ENCODE results near the gene TMEM31. TPM values are rescaled to one million over a fixed set of nuclear protein-coding genes. Genes with fewer than 3 reads are reported as not detected.
A peak's percentile ranks its signal among the peaks of the same experiment; 100 is the strongest.

TMEM31 gene
- total RNA-seq, 1 donor from 2014 or later: not detected

DNA sequence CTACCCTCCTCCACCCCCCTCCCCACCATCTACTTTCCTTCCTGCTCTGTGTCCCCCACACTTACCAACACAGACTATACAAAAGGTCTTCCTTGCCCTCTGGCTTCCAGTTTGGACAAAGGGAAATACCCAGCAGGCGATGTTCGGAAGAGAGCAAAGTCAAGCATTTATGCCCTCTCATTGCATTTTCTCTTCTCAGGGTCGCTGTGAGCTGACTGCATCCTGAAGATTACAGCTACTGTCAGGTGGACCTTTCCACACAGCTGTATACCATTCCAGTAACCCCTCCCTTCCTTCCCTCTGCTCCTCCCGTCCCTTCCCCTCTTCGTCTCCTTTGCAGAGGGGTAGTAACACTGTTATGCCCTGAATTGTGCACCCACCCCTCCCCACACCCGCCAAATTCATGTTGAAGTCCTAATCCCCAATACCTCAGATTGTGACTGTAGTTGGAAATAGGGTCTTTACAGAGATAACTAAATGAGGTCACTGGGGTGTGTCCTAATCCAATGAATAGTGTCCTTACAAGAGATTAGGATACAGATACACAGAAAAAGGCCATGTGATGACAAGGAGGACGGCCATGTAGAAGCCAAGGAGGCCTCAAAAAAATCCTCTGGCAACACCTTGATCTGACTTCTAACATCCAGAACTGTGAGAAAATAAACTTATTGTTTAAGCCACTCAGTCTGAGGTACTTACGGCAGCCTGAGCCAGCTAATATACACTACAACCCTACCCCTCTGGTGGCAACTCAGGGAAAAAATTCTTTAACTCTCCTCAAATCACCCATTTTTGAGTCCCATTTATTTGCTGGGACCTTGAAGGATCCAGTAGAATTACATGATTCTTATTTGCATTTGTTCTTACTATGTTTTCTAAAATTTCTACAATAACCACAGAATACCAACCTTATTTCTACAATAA lies 35.9 kb upstream of the TMEM31 start:
- Histone ChIP-seq H3K9me3 (no peaks in the 10 kb centered on the region), H3K27me3 (ENCODE audit: low read depth) (no peaks in the 10 kb centered on the region), H3K4me3 (no peak overlapping the region), H3K4me1 (no peaks in the 10 kb centered on the region), H3K27ac (no peak overlapping the region), H3K36me3 (peaks cover 41% of the 10 kb centered on the region)
- TF ChIP-seq, protein P1, sequence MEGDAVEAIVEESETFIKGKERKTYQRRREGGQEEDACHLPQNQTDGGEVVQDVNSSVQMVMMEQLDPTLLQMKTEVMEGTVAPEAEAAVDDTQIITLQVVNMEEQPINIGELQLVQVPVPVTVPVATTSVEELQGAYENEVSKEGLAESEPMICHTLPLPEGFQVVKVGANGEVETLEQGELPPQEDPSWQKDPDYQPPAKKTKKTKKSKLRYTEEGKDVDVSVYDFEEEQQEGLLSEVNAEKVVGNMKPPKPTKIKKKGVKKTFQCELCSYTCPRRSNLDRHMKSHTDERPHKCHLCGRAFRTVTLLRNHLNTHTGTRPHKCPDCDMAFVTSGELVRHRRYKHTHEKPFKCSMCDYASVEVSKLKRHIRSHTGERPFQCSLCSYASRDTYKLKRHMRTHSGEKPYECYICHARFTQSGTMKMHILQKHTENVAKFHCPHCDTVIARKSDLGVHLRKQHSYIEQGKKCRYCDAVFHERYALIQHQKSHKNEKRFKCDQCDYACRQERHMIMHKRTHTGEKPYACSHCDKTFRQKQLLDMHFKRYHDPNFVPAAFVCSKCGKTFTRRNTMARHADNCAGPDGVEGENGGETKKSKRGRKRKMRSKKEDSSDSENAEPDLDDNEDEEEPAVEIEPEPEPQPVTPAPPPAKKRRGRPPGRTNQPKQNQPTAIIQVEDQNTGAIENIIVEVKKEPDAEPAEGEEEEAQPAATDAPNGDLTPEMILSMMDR (IDR thresholded peaks at IDR 0.05): no peak
- intact Hi-C loops (cut with DNase I): no loop called here
- no peak for DNase-seq
- no peak for ATAC-seq

DNA sequence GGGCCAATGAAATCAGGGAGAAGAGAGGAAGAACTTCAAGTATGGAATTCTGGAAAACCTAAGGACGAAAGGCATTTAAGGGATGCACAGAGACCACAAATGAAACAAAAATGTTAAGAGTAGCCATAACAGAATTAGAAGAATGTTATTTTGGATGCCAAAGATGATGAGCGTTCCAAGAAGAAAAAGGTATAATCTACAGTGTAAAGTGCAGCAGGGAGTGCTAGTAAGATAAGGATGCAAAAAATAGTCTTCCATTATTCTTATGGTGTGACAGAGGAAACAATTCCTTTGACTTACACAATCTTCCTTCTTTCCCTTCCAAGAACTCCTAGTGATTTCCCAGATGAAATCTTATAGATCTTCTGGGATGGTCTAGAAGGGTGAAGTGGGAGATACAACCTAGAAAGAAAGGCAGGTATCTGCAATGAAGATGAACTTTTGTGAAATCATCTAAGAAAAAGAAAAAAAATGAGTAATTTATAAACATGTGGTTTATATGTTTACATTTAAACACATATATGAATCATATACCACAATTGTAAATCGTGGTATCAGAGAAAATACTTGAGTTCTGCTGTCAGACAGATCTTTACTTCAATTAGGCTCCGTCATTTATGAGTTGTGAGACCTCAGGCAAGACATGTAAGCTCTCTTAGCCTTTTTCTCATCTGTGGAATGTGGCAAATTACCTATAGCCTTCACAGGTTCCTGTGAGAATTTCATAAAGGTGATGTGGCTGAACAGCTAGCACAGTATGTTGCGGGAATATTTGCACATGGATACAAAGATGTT lies 32.3 kb upstream of the TMEM31 start:
- Histone ChIP-seq H3K27ac (no peak overlapping the region), H3K4me3 (no peak overlapping the region), H3K9me3 (no peaks in the 10 kb centered on the region), H3K4me1 (no peaks in the 10 kb centered on the region), H3K27me3 (ENCODE audit: low read depth) (no peaks in the 10 kb centered on the region), H3K36me3 (peaks cover 66% of the 10 kb centered on the region)
- ATAC-seq (no peak), DNase-seq (no peak)
- intact Hi-C loops (cut with DNase I): no loop called here
- TF ChIP-seq, protein P1 (IDR thresholded peaks at IDR 0.05): no peak

- TF ChIP-seq, protein P1 (IDR thresholded peaks at IDR 0.05): no peak
- Histone ChIP-seq H3K4me3 (no peak overlapping the region), H3K36me3 (peaks cover 72% of the 10 kb centered on the region), H3K27ac (no peak overlapping the region), H3K27me3 (ENCODE audit: low read depth) (no peaks in the 10 kb centered on the region), H3K4me1 (peaks cover 10% of the 10 kb centered on the region), H3K9me3 (no peaks in the 10 kb centered on the region)
- intact Hi-C loops (cut with DNase I): no loop called here
- no peak for DNase-seq
- ATAC-seq: no peak
These were observed 29.3 kb upstream of the TMEM31 start for GRCh38 chrX:103681443-103681842.

- Histone ChIP-seq H3K4me1 (peaks cover 10% of the 10 kb centered on the region), H3K36me3 (peaks cover 34% of the 10 kb centered on the region), H3K4me3 (peak overlapping the region; percentile 57), H3K9me3 (no peaks in the 10 kb centered on the region), H3K27me3 (ENCODE audit: low read depth) (no peaks in the 10 kb centered on the region), H3K27ac (peak overlapping the region; percentile 96)
- DNase-seq: no peak
- intact Hi-C loops (cut with DNase I): no loop called here
- no peak for ATAC-seq
- TF ChIP-seq, protein P1 (IDR thresholded peaks at IDR 0.05): no peak
These were observed 25.3 kb upstream of the TMEM31 start for GRCh38 chrX:103685396-103685795.

DNA sequence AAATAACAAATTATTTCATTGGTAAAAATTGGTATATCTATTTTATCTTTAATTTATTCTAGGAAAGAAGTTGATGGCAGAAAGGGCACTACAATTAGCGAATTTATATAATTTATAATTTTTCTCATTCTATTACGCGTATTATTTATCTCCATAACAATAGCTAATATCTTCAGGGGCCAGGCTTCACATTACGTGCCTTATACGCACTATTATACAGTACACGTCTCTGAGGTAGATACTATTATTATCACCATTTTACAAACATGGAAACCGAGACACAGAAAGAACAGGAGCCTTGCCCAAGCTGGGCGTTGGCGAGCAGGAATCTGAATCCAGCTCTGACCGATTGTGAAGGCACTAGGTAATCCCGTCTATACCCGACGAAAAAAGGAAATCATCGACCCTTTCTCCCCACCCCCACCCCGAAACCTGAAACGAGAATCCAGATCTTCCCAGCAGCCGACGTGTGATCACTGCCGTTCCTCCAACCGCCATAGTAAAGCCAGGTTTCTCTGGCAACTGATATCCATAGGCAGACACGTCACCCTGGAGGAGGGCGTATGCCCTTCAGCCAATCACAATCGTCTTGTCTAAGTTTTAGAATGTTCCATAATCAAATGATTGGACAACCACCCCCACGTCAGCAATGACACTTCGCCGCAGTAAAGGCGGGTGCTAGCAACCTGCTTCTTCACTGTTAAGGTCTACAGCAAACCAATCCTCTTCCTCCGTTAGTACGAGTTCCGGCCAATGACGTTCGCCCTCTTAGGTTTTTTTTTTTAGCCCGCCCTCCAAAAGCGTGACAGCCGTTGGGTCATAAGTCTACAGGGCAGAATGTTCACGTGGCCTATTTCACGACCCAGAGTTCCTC lies 24.3 kb upstream of the TMEM31 start, which contains the start of gene MORF4L2:
MORF4L2 (minus strand) TSS at position 501 of the 874 bp plus-strand sequence. CDS start 9,672 bp downstream, outside the sequence.
- intact Hi-C loops (cut with DNase I): no loop called here
- H3K27me3 ChIP-seq (ENCODE audit: low read depth): no peaks in the 10 kb centered on the region

More for the DNA sequence above, 24.3 kb upstream of the TMEM31 start, which contains the start of gene MORF4L2:
- Histone ChIP-seq H3K27ac (peak within 1 kb of the TSS; percentile 96), H3K36me3 (peaks cover 28% of the 10 kb centered on the region), H3K4me1 (peaks cover 10% of the 10 kb centered on the region), H3K4me3 (peak within 1 kb of the TSS; percentile 63), H3K9me3 (no peaks in the 10 kb centered on the region)
- TF ChIP-seq, protein P1 (IDR thresholded peaks at IDR 0.05): no peak
- DNase-seq (peak; percentile 90), ATAC-seq (peak; percentile 91 to 95)

Measured in lower lobe of right lung (tissue), 2 donors.